Measurements from ENCODE around the gene MANBA. TPM values are rescaled to one million over a fixed set of nuclear protein-coding genes. Genes with fewer than 3 reads are reported as not detected.

MANBA gene
- total RNA-seq, 1 experiment from 2014 or later, result 21.4 TPM

DNA sequence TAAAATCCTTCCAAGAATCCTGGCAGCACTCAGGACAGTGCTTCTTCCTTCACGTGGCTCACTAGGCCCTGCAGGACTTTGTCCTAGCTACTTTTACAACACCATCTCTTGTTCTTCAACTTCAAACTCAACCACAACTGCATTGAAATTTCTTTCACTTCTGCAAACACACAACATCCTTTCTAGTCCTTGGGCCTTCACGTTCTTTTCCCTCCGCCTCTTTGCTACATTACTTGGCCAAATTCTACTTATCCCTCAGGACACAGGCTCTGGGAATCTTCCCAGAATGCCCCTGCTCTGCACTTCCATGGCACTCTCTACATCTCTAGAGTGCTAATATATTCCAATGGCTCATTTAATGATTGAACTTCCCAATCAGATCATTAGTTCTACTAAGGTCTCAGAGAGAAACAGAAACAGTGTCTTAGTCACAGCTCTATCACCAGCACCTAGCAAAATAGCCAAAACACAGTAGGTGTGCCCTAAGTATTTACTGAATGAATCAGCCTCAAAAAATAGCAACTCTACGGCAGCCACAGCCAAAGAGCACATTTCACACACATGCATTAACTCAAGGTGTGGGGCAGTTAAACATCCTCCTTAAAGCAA lies 73.3 kb downstream of the MANBA start:
- Histone ChIP-seq H3K79me1 (ENCODE audit: insufficient read depth, low read depth, low read length, poor library complexity, severe bottlenecking) (no peaks in the 10 kb centered on the region), H3K23ac (ENCODE audit: insufficient read length, low read depth, low read length) (no peak overlapping the region), H4K20me1 (ENCODE audit: control insufficient read depth, insufficient read depth, insufficient read length) (no peaks in the 10 kb centered on the region), H3K4me2 (ENCODE audit: insufficient read depth, insufficient read length, low read length) (no peak overlapping the region), H3K14ac (ENCODE audit: insufficient read depth, low read length) (no peak overlapping the region), H3T11ph (ENCODE audit: low read length) (no peak overlapping the region), H3K27ac (ENCODE audit: insufficient read length, low read depth, low read length) (no peak overlapping the region), H2BK20ac (ENCODE audit: low read depth, low read length, poor library complexity, severe bottlenecking) (no peak overlapping the region), H4K5ac (ENCODE audit: insufficient read length, low read depth, low read length) (no peak overlapping the region), H2BK120ac (ENCODE audit: low read depth, low read length, poor library complexity, severe bottlenecking) (no peak overlapping the region), H3K4me1 (ENCODE audit: insufficient read depth, low read length) (no peaks in the 10 kb centered on the region), H2AK5ac (ENCODE audit: insufficient read length, low read length) (no peak overlapping the region), H2BK12ac (ENCODE audit: insufficient read length, low read depth, low read length) (no peak overlapping the region), H2BK5ac (ENCODE audit: insufficient read length, low read length) (no peak overlapping the region), H3K79me2 (ENCODE audit: insufficient read depth, low read length) (no peaks in the 10 kb centered on the region), H3K4ac (ENCODE audit: low read depth, low read length) (no peak overlapping the region), H2BK15ac (ENCODE audit: low read depth, low read length) (no peak overlapping the region), H3K9me3 (ENCODE audit: control insufficient read depth, low read depth, low read length) (no peaks in the 10 kb centered on the region), H3K23me2 (ENCODE audit: insufficient read length, low read depth, low read length, poor library complexity, severe bottlenecking) (no peaks in the 10 kb centered on the region), H3K18ac (ENCODE audit: insufficient read length, low read depth, low read length) (no peak overlapping the region), H4K8ac (replicated peaks; ENCODE audit: insufficient read length, low read depth, low read length) (no peak overlapping the region), H3K27me3 (ENCODE audit: insufficient read depth, low read length) (no peaks in the 10 kb centered on the region), H3K56ac (ENCODE audit: insufficient read length, low read depth, low read length) (no peak overlapping the region), H4K91ac (ENCODE audit: insufficient read length, low read depth, low read length) (no peak overlapping the region), H2AFZ (ENCODE audit: low read length) (no peak overlapping the region), H3K9ac (ENCODE audit: extremely low read depth, insufficient read length, low read length) (no peak overlapping the region)
- H3K27me3 Mint-ChIP-seq (ENCODE audit: low read depth), result no peaks in the 10 kb centered on the region
- H3K9me3 Mint-ChIP-seq, result no peaks in the 10 kb centered on the region
- peaks cover 4 to 8% (median 4%) of the 10 kb centered on the region in 3 experiments; a peak in 6 of 7 replicates for H3K36me3 Mint-ChIP-seq (ENCODE audit: insufficient read depth in 1 of 3, low read depth in 3 of 3)
- DNase-seq, result no peak
- H3K4me3 Mint-ChIP-seq, result no peak overlapping the region
- WGBS (ENCODE audit: extremely low coverage, insufficient read length, low lambda C conversion rate), result no CpG with 5 or more reads among the region's 4 CpGs
- H3K27ac Mint-ChIP-seq, result no peak overlapping the region
- no peaks in the 10 kb centered on the region for H3K4me1 Mint-ChIP-seq
- TF ChIP-seq CTCF (conservative IDR thresholded peaks at IDR 0.05), result no peak
